ENCODE measurements around the gene TVP23C.

Gene TVP23C

GRCh38 chr17:15513058-15513791, 50.1 kb downstream of the TVP23C start:
- CTCF ChIA-PET, result interaction anchor here (1.2 kb wide), 1 partner anchor 10 kb away, joined by 3 read pairs; no protein-coding TSS in a partner anchor
- TF ChIP-seq, protein P1, sequence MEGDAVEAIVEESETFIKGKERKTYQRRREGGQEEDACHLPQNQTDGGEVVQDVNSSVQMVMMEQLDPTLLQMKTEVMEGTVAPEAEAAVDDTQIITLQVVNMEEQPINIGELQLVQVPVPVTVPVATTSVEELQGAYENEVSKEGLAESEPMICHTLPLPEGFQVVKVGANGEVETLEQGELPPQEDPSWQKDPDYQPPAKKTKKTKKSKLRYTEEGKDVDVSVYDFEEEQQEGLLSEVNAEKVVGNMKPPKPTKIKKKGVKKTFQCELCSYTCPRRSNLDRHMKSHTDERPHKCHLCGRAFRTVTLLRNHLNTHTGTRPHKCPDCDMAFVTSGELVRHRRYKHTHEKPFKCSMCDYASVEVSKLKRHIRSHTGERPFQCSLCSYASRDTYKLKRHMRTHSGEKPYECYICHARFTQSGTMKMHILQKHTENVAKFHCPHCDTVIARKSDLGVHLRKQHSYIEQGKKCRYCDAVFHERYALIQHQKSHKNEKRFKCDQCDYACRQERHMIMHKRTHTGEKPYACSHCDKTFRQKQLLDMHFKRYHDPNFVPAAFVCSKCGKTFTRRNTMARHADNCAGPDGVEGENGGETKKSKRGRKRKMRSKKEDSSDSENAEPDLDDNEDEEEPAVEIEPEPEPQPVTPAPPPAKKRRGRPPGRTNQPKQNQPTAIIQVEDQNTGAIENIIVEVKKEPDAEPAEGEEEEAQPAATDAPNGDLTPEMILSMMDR (conservative IDR thresholded peaks at IDR 0.05; ENCODE audit: low read depth), result no peak
- POLR2A ChIA-PET (ENCODE audit: low non-redundant PET), result no interaction called here
- DNase-seq (ENCODE audit: low spot score), result no peak
- H3K27ac ChIP-seq, result no peak overlapping the region

DNA sequence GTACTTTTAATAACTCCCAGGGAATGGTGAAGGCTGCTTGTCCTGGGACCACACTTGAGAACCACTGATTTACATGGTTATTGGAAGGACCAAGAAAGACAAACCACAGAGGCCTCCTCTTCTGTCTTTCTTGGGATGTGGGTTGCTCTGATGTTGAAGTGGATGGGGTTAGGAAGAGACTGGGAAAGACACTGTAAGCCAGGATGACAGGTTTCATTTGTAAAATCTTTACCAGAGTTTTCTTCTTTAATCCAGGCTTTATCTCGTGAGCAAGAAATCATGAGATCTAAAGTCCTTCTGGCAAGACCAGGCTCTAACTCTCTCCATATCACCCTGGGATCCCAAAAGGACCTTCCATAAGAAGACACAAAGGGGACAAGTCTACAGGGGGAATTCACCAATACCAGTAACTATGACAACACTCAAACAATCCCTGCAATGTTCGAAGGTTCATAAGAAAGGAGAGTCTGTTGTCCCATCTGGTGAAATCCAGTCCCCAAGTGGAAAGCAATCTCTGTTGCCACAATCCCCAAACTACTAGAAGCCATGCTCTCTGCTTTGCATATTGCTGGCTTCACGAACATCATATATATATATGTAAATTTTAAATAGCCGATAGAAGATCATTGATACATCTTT, 51.1 kb downstream of the TVP23C start:
- ChIA-PET CTCF (no interaction called here), POLR2A (ENCODE audit: low non-redundant PET) (no interaction called here)
- no peak overlapping the region for H3K27ac ChIP-seq
- DNase-seq (ENCODE audit: low spot score), result no peak
- TF ChIP-seq, protein P1 (conservative IDR thresholded peaks at IDR 0.05; ENCODE audit: low read depth), result no peak

- H3K27ac ChIP-seq, result no peak overlapping the region
- ChIA-PET CTCF (no interaction called here), POLR2A (ENCODE audit: low non-redundant PET) (no interaction called here)
- DNase-seq (ENCODE audit: low spot score), result no peak
- TF ChIP-seq, protein P1 (conservative IDR thresholded peaks at IDR 0.05; ENCODE audit: low read depth), result no peak
Measured at GRCh38 chr17:15511142-15511541, 52.1 kb downstream of the TVP23C start.

DNA sequence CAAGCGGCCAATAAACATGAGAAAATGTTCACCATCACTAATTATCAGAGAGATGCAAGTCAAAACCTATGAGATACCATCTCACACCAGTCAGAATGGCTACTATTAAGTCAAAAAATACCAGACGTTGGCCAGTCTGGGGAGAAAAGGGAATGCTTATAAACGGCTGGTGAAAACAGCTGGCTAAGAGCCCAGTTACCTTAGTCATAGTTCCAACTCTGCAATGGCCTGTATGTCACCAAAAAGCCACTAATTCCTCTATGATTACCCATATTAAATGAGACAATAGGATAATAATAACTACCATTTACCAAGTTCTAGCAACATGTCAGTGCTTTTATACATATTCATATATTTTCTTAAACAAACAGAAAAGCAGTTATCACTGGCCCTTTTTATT, 52.9 kb downstream of the TVP23C start:
- no peak for DNase-seq (ENCODE audit: low spot score)
- ChIA-PET CTCF (interaction anchor here (0.6 kb wide), 2 partner anchors 68 to 76 kb away, joined by 3 to 4 read pairs; no protein-coding TSS in a partner anchor), POLR2A (ENCODE audit: low non-redundant PET) (no interaction called here)
- H3K27ac ChIP-seq, result no peak overlapping the region
- TF ChIP-seq, protein P1 (conservative IDR thresholded peaks at IDR 0.05; ENCODE audit: low read depth), result no peak

DNA sequence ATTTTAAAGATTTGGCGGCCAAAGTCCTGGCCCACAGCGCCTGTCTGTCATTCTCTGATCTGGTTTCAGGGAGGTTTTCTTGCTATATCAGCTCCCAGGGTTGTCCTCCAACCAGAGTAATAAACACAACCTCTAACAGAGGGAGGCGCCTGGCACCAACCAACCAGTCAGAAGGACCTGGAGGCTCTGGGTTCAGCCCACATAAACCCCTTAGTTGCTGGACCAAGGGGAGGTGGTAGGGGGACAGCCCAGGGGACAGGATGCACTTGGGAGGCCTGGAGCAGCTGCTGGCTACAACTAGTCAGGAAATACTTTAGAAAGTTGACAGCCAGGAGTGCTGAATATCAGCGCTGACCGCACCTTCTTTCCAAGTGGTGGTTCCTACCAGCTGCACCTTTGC, 54.2 kb downstream of the TVP23C start:
- DNase-seq (ENCODE audit: low spot score), result no peak
- CTCF ChIA-PET, result no interaction called here
- H3K27ac ChIP-seq, result no peak overlapping the region
- POLR2A ChIA-PET (ENCODE audit: low non-redundant PET), result no interaction called here
- TF ChIP-seq, protein P1 (conservative IDR thresholded peaks at IDR 0.05; ENCODE audit: low read depth), result no peak

- DNase-seq (ENCODE audit: low spot score), result no peak
- H3K27ac ChIP-seq, result no peak overlapping the region
- ChIA-PET POLR2A (ENCODE audit: low non-redundant PET) (no interaction called here), CTCF (no interaction called here)
- TF ChIP-seq, protein P1 (conservative IDR thresholded peaks at IDR 0.05; ENCODE audit: low read depth), result no peak
Measured at GRCh38 chr17:15508466-15508865, 54.8 kb downstream of the TVP23C start.

All from RWPE1 (cell line).